Heart right ventricle (tissue), 16 donors: Measurements from ENCODE around the gene IMPA2. TPM values are rescaled to one million over a fixed set of nuclear protein-coding genes. Genes with fewer than 3 reads are reported as not detected.
"Not testable (repeated sequence)": the region's sequence is repeated elsewhere in the genome, so short reads cannot be mapped to it uniquely, and the experiment has no call there.

Source experiments
- ATAC-seq, 8 donors: fragments of 200-7000 bp; cut with Tn5 transposase; one replicate each; pipeline ENCODE4 v1.9.1; 2020; ENCODE audit warnings: mild to moderate bottlenecking in 8 of 8, moderate library complexity in 8 of 8, moderate number of reproducible peaks in 1 of 8
- DNase-seq, 2 donors: peaks; one replicate each; pipeline ENCODE4 v3.0.0-alpha.2; 2020
- H3K27ac ChIP-seq, 10 donors: fragments of 200-600 bp; sonication (generic) in 2 of 10; one replicate each; pipeline versions ENCODE4 v1.5.0 to v1.8.0; 2020 to 2022; ENCODE audit warnings: mild to moderate bottlenecking in 3 of 10
- H3K27me3 ChIP-seq, 7 donors: fragments of 200-600 bp; one replicate each; pipeline ENCODE4 v1.8.0; 2021 to 2022; ENCODE audit warnings: mild to moderate bottlenecking in 2 of 7
- H3K36me3 ChIP-seq, 9 donors: fragments of 200-600 bp; sonication (generic) in 1 of 9; one replicate each; pipeline versions ENCODE4 v1.5.0 to v1.8.0; 2020 to 2022; ENCODE audit warnings: mild to moderate bottlenecking in 2 of 9
- H3K4me1 ChIP-seq, 9 donors: fragments of 200-600 bp; sonication (generic) in 1 of 9; one replicate each; pipeline versions ENCODE4 v1.5.0 to v1.8.0; 2020 to 2022; ENCODE audit warnings: mild to moderate bottlenecking in 4 of 9
- H3K4me3 ChIP-seq, 10 donors: fragments of 200-600 bp; sonication (generic) in 2 of 10; one replicate each; pipeline versions ENCODE4 v1.5.0 to v1.8.0; 2020 to 2022; ENCODE audit warnings: mild to moderate bottlenecking in 7 of 10, moderate library complexity in 2 of 10
- H3K9me3 ChIP-seq, 11 donors: fragments of 200-600 bp in 10 of 11; sonication (generic) in 2 of 11; one replicate each; pipeline versions ENCODE4 v1.5.0 to v1.8.0; 2013 to 2022; ENCODE audit warnings: mild to moderate bottlenecking in 2 of 11, control low read depth in 1 of 11, moderate library complexity in 1 of 11
- WGBS, 2 donors: extraction: QIAGEN DNeasy Blood & Tissue Kit; methylation state at CpG; one replicate each; pipeline ENCODE4 v1.1.7; 2013; ENCODE audit warnings: inconsistent platforms in 1 of 2; 5-methylcytosine and 5-hydroxymethylcytosine counted together
- intact Hi-C, 10 donors: fragments of 100-400 bp; cut with DNase I; formaldehyde crosslinking; loops; one replicate each; pipeline versions ENCODE4 v1.11.1 to v1.14.2; 2022
- polyA plus RNA-seq, 2 donors: library from polyadenylated mRNA; stranded (reverse); fragments of 200-250 nt; gene quantifications; one replicate each; pipeline ENCODE4 v1.2.3, GENCODE V29; 2013
- total RNA-seq, 10 donors: library from RNA; stranded (reverse); fragmentation: NEBNext Ultra II Directional in 3 of 10; extraction: Animal tissue kit (Norgen Biotek cat#: 25700) in 3 of 10; gene quantifications; one replicate each; pipeline versions ENCODE4 v1.2.1 to v1.2.4, GENCODE V29; 2021 to 2023
- TF ChIP-seq, protein P1 (sequence below), 9 donors: fragments of 200-600 bp; sonication (generic) in 2 of 9; IDR thresholded peaks; one replicate each; pipeline versions ENCODE4 v1.5.0 to v1.8.0; 2021 to 2022; ENCODE audit warnings: antibody characterized with exemption in 9 of 9, mild to moderate bottlenecking in 5 of 9, moderate library complexity in 1 of 9
- donor health status: Arrhythmogenic right ventricular cardiomyopathy.
- donor health status: ischemic (EF 13 %, LVEDD 7.1; RV severe dilation, severe dysfunction).
- donor health status: healthy with polysubstance abuse.
- donor health status: DM: no; HTN: yes; CAD: no.
- donor health status: DM: no; HTN: no; CAD: no.
- donor health status: ischemic (EF 25% LVEDD 6.9; RV normal size, moderate dysfunction).
- donor health status: ischemic (EF 25% LVEDD 5.7; RV mildly dilated, moderate dysfunction).
- donor health status: healthy.
- donor health status: DM: yes; HTN: yes; CAD: no.
- donor health status: Ischemic cardiomyopathy.
- donor health status: ischemic (EF 35%, LVEDD 5.7; RV mildly dilated, moderate dysfunction).
- donor health status: nonischemic (EF 11% LVEDD 7.7; RV severe dilation, severe dysfunction).
- donor health status: DM: yes; HTN: yes; CAD: no.
- donor health status: PGD.
- donor health status: ischemic (EF 29% LVEDD 5.4; RV normal size, mild dysfunction).
- donor health status: nonischemic (EF 23%, LVEDD 6.1; RV moderate dilation, normal function).

IMPA2 gene
- total and polyA plus RNA-seq, 12 donors: 17.6 to 79.6 (median 32.2) TPM

DNA sequence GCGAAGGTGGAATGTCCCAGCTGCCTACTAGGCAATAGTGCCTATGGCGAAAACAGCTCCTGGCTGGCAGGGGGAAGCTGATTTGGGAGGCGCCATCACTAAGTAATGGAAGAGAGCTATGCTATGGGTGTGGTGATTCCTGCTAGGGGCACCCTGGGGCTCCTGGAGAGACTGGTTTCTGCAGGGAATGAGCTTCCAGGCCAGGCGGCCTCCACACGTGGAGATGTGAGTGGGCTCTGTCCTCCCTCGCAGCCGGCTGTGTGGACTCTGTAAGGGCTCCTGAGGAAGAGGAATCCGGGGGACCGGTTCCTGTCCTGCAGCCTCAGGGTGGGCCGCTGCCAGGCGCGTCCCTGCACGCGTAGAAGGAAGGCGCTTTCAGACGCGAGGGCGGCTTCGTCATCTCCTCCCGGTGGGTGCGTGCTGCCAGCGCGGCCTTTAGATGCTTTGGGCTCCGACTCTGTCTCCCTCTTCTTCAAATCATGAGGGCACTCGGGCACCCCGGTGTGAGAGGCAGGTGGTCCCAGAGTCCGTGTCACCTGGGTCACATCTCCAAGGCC lies 56.9 kb downstream of the IMPA2 start:
- intact Hi-C loops: loop anchor here (2.0 to 10.0 kb wide), 10 partner anchors 41 to 383 kb away; partner anchors contain the start of gene IMPA2 (in 2 of the 10)
- peak in 1 of 2 donors; percentile 35 for DNase-seq
- Histone ChIP-seq H3K9me3 (no peaks in the 10 kb centered on the region), H3K4me3 (peak overlapping the region in 9 of 10 donors; percentile 46 to 70 (median 64)), H3K36me3 (peaks cover 0 to 3% (median 0%) of the 10 kb centered on the region in 9 donors), H3K27ac (peak overlapping the region in 7 of 10 donors; percentile 8 to 71 (median 47)), H3K4me1 (peaks cover 0 to 16% (median 10%) of the 10 kb centered on the region in 9 donors), H3K27me3 (peaks cover 0 to 8% (median 0%) of the 10 kb centered on the region in 7 donors)
- peak; percentile 8 to 46 (median 30) for ATAC-seq
- 24 to 27% methylated on average over 27 of the region's 27 CpGs for WGBS, 2 donors
- TF ChIP-seq, protein P1, sequence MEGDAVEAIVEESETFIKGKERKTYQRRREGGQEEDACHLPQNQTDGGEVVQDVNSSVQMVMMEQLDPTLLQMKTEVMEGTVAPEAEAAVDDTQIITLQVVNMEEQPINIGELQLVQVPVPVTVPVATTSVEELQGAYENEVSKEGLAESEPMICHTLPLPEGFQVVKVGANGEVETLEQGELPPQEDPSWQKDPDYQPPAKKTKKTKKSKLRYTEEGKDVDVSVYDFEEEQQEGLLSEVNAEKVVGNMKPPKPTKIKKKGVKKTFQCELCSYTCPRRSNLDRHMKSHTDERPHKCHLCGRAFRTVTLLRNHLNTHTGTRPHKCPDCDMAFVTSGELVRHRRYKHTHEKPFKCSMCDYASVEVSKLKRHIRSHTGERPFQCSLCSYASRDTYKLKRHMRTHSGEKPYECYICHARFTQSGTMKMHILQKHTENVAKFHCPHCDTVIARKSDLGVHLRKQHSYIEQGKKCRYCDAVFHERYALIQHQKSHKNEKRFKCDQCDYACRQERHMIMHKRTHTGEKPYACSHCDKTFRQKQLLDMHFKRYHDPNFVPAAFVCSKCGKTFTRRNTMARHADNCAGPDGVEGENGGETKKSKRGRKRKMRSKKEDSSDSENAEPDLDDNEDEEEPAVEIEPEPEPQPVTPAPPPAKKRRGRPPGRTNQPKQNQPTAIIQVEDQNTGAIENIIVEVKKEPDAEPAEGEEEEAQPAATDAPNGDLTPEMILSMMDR (IDR thresholded peaks at IDR 0.05): no peak

DNA sequence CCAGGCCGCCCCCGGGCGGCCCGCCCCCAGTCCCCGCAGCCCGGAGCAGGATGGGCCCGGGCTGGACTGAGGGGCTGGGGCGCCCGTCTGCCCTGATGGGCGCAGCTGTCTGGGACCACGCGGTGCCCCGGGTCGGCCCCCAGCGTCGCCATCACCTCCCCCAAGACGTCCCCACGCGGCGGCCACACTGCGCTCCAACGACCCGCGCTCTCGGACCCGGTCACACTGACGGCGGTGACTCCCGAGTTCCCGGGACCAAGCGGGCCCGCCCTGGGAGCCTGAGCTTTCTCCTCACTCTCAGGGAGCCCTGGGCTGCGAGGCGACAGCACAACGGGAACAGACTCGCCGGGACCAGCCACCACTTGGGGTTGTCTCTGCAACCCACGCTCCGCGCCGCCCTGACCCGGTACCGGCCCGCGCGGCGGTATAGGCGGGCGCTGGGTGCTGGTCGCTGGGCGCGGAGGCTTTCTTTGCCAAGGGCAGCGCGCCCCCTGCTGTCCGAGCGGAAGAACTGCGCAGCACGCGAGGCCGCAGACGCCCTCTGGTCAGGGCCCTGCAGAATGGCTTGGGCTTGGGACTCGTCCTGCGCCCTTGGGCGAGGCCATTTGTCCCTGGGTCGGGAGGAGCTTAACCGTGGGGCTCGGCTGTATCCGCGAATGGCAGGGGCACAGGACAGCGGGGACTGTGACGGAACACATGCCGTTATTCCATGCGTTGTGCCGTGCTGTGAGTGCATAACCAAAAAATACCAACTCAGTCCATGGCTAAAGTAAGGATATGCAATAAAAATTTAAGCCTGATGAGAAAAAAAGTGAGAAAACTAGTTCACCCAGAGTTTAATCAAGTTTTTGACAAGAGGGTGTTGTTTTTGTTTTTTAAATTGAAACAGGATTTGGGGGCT lies 57.6 kb downstream of the IMPA2 start:
- H3K36me3 ChIP-seq: no peaks in the 10 kb centered on the region

DNA sequence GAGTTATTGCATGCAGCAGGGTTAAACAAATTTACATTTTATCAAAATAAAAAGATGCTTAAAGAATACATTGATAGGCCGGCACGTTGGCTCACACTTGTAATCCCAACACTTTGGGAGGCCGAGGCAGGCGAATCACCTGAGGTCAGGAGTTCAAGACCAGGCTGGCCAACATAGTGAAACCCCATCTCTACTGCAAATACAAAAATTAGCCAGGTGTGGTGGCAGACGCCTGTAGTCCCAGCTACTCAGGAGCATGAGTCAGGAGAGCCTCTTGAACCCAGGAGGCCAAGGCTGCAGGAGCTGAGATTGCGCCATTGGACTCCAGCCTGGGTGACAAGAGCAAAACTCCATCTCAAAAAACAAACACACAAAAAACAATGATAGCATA lies 58.2 kb downstream of the IMPA2 start:
- peak overlapping the region in 1 of 10 donors; percentile 70 for H3K4me3 ChIP-seq
- not testable (repeated sequence) for DNase-seq, H3K9me3 ChIP-seq, H3K36me3 ChIP-seq, ATAC-seq
- WGBS, 2 donors: 76 to 94% methylated on average over 6 of the region's 6 CpGs
- peaks cover 0 to 16% (median 10%) of the 10 kb centered on the region in 9 donors for H3K4me1 ChIP-seq
- intact Hi-C loops: loop anchor here (1.0 to 10.0 kb wide), 11 partner anchors 42 to 385 kb away; partner anchors contain the start of gene IMPA2 (in 2 of the 10)
- H3K27me3 ChIP-seq: peaks cover 0 to 11% (median 0%) of the 10 kb centered on the region in 7 donors
- H3K27ac ChIP-seq: peak overlapping the region in 1 of 10 donors; percentile 24

More for the DNA sequence above, 57.6 kb downstream of the IMPA2 start:
- Histone ChIP-seq H3K4me1 (peaks cover 0 to 16% (median 10%) of the 10 kb centered on the region in 9 donors), H3K27ac (peak overlapping the region in 8 of 10 donors; percentile 24 to 71 (median 47)), H3K4me3 (peak overlapping the region; percentile 46 to 70 (median 62)), H3K9me3 (no peaks in the 10 kb centered on the region), H3K27me3 (peaks cover 0 to 8% (median 0%) of the 10 kb centered on the region in 7 donors)
- 1 to 2% methylated on average over 60 to 74 of the region's 74 CpGs for WGBS, 2 donors
- peak; percentile 82 to 88 for DNase-seq
- intact Hi-C loops: loop anchor here (1.0 to 10.0 kb wide), 11 partner anchors 42 to 384 kb away; partner anchors contain the start of gene IMPA2 (in 2 of the 10)
- TF ChIP-seq, protein P1 (IDR thresholded peaks at IDR 0.05): peak; percentile 93 to 100 (median 99)
- ATAC-seq: peak; percentile 93 to 97 (median 96)

DNA sequence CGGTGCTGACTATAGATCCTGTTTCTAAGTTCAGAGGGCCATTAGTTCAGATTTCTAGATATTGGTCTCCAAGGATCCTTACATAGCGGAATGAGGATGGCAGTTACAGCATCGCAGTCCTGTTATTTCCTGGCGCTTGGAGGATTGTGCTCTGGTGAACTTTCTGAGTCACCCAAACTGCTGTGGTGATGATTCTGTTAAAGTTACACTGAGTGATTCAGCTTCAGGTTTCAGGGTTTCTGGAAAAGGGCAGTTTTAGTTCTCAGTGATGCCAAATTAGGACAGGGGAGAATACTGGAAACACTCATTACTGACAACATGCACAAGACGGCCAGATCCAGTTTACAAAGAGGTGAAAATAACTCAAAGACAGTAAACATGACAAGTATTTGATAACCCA lies 60.3 kb downstream of the IMPA2 start:
- Histone ChIP-seq H3K36me3 (no peaks in the 10 kb centered on the region), H3K9me3 (no peaks in the 10 kb centered on the region), H3K4me3 (no peak overlapping the region), H3K27me3 (peaks cover 0 to 11% (median 0%) of the 10 kb centered on the region in 7 donors), H3K27ac (no peak overlapping the region), H3K4me1 (peaks cover 0 to 16% (median 10%) of the 10 kb centered on the region in 9 donors)
- TF ChIP-seq, protein P1 (IDR thresholded peaks at IDR 0.05): no peak
- WGBS, 2 donors: 70 to 71% methylated on average over 5 of the region's 5 CpGs
- DNase-seq: no peak
- intact Hi-C loops: loop anchor here in 1 of 10 donors (5.0 kb wide), 1 partner anchor 304 kb away; no protein-coding TSS in a partner anchor
- ATAC-seq: no peak
